ENCODE results near the gene CHST14. TPM values are rescaled to one million over a fixed set of nuclear protein-coding genes. Genes with fewer than 3 reads are reported as not detected.

The CHST14 gene
- polyA plus RNA-seq, 3 donors = 30.6 to 33.2 (median 32.8) TPM

Other genes with a start within 250 kb of the CHST14 start
- gene PAK6, start 231.9 kb upstream of the CHST14 start, polyA plus RNA-seq (ENCODE audit: insufficient read length in 3 of 3) = 1 to 10 TPM; 5.5 to 5.8 (median 5.5) TPM
- gene ANKRD63, start 187.9 kb upstream of the CHST14 start, polyA plus RNA-seq (ENCODE audit: insufficient read length in 3 of 3) = under 1 TPM in 2 of 3 donors, not detected in 1; 0.14 to 0.18 TPM
- 1 to 10 TPM; 6.7 to 8.7 (median 8.3) TPM for gene PLCB2, start 163.0 kb upstream of the CHST14 start, polyA plus RNA-seq (ENCODE audit: insufficient read length in 3 of 3)
- 10 to 100 TPM; 17.7 to 18.1 (median 17.8) TPM for gene INAFM2, start 147.3 kb upstream of the CHST14 start, polyA plus RNA-seq (ENCODE audit: insufficient read length in 3 of 3)
- gene CCDC9B, start 130.0 kb upstream of the CHST14 start, polyA plus RNA-seq (ENCODE audit: insufficient read length in 3 of 3) = 1 to 10 TPM; 5.1 to 8.9 (median 8.4) TPM
- not detected for gene PHGR1, start 120.0 kb upstream of the CHST14 start, polyA plus RNA-seq (ENCODE audit: insufficient read length in 3 of 3)
- under 1 TPM; 0.08 to 0.79 (median 0.51) TPM for gene DISP2, start 112.8 kb upstream of the CHST14 start, polyA plus RNA-seq (ENCODE audit: insufficient read length in 3 of 3)
- gene KNSTRN, start 88.3 kb upstream of the CHST14 start, polyA plus RNA-seq (ENCODE audit: insufficient read length in 3 of 3) = 10 to 100 TPM; 31.3 to 39.8 (median 34.5) TPM
- 10 to 100 TPM; 61.8 to 77.7 (median 69.1) TPM for gene IVD, start 65.2 kb upstream of the CHST14 start, polyA plus RNA-seq (ENCODE audit: insufficient read length in 3 of 3)
- gene BAHD1, start 30.0 kb upstream of the CHST14 start, polyA plus RNA-seq (ENCODE audit: insufficient read length in 3 of 3) = 10 to 100 TPM; 19.1 to 21.0 (median 19.6) TPM
- gene CCDC32, start 94.1 kb downstream of the CHST14 start, polyA plus RNA-seq (ENCODE audit: insufficient read length in 3 of 3) = 10 to 100 TPM; 25.9 to 31.6 (median 29.9) TPM
- gene RPUSD2, start 98.3 kb downstream of the CHST14 start, polyA plus RNA-seq (ENCODE audit: insufficient read length in 3 of 3) = 10 to 100 TPM; 10.3 to 11.8 (median 10.3) TPM
- 10 to 100 TPM; 17.3 to 21.4 (median 18.6) TPM for gene KNL1, start 123.3 kb downstream of the CHST14 start, polyA plus RNA-seq (ENCODE audit: insufficient read length in 3 of 3)
- gene RAD51, start 224.2 kb downstream of the CHST14 start, polyA plus RNA-seq (ENCODE audit: insufficient read length in 3 of 3) = 10 to 100 TPM; 13.3 to 17.7 (median 14.9) TPM